A673 (cell line): ENCODE data around the gene ZNF594.
"Not testable (repeated sequence)": the region's sequence is repeated elsewhere in the genome, so short reads cannot be mapped to it uniquely, and the experiment has no call there.

Source experiments
- EZH2 ChIP-seq: fragments of 200-600 bp; sonication (generic); IDR thresholded peaks from 2 replicates; pipeline ENCODE4 v1.6.1; 2017; ENCODE audit warnings: borderline replicate concordance, low read depth, mild to moderate bottlenecking, mixed read lengths, antibody characterized with exemption, low read length; ENCODE audit not compliant: poor library complexity, severe bottlenecking
- TF ChIP-seq, protein P1 (sequence below): fragments of 300-800, 200-600 bp; sonication (generic); conservative IDR thresholded peaks from 2 replicates; pipeline ENCODE4 v1.5.1; 2017; ENCODE audit warnings: low read depth, mild to moderate bottlenecking, antibody characterized with exemption, low read length, moderate library complexity, mixed read lengths

DNA sequence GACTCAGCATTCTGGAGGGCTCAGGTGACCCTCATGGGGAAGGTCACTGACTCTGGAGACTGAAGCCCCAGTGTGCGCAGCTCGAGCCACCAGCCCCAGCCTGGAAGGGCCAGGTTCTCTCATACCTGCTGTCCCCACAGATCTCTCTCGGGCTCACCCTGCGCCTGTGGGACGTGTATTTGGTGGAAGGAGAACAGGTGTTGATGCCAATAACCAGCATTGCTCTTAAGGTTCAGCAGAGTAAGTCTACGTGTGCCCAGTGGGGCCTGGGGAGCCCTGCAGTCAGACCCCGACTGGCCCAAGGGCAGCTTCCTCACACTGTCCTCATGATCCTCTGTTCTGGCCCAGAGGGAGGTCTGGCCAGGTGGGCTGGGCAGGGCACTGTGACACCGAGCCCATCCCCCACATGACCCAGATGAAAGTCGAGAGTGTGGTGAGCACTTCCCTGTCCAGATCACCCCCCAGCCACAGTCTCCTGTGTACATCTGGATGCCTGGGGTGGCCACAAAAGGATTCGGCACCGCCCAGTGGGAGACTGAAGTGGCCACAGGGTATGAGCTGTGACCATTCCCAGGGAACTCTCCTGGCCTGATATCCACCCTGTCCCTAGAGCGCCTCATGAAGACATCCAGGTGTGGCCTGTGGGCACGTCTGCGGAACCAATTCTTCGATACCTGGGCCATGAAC, 54.0 kb downstream of the ZNF594 start:
- TF ChIP-seq, protein P1, sequence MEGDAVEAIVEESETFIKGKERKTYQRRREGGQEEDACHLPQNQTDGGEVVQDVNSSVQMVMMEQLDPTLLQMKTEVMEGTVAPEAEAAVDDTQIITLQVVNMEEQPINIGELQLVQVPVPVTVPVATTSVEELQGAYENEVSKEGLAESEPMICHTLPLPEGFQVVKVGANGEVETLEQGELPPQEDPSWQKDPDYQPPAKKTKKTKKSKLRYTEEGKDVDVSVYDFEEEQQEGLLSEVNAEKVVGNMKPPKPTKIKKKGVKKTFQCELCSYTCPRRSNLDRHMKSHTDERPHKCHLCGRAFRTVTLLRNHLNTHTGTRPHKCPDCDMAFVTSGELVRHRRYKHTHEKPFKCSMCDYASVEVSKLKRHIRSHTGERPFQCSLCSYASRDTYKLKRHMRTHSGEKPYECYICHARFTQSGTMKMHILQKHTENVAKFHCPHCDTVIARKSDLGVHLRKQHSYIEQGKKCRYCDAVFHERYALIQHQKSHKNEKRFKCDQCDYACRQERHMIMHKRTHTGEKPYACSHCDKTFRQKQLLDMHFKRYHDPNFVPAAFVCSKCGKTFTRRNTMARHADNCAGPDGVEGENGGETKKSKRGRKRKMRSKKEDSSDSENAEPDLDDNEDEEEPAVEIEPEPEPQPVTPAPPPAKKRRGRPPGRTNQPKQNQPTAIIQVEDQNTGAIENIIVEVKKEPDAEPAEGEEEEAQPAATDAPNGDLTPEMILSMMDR, result not testable (repeated sequence)
- not testable (repeated sequence) for TF ChIP-seq EZH2
